SH-SY5Y (cell line): ENCODE measurements around the gene NETO2.

Experiments used
- GATA2 ChIP-seq: IDR thresholded peaks from 2 replicates; pipeline ENCODE4 v1.6.1; 2011; ENCODE audit warnings: mild to moderate bottlenecking, low read depth, low read length
- GATA3 ChIP-seq: IDR thresholded peaks from 2 replicates; pipeline ENCODE4 v1.6.1; 2011; ENCODE audit warnings: low read depth, mild to moderate bottlenecking, low read length, moderate library complexity

DNA sequence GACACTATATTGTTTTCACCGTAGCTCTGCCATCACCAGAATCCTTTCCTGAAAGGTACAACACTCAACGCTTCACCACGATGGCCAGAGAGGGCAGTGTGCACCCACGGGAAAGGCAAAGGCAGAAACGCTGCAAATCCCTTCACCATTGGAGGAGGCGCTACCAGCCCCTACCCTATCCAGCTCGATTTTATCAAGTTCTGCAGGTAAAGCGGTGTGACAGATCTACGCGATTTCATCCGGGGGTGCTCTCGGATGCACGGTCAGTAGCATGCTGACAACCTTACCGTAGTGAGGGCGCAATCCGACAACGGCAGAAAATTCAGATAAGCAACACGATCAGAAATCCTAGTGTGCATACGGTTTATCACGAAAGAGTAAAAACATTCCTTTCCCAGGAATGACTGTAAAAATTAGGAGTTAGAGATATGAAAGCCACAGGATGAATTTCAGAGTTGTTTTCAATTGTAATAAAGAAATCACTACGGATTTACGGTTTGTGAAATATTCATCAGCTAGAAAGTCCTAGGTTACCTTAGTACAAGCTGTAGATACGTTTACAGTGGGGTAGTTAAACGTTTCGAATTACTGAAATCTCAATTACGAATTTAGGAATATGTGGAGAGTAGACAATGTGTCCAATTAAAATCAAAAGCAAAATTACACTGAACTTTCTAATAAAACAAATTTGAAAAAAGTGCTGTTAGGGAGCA is 1.8 kb downstream of the NETO2 start:
- peak; percentile 77 for TF ChIP-seq GATA2
- no peak for TF ChIP-seq GATA3
